HG03095 (cell line): Measurements from ENCODE around the gene MADD.
A peak's percentile ranks its signal among the peaks of the same experiment; 100 is the strongest.

Experiments used
- ATAC-seq: cut with Tn5 transposase; IDR thresholded peaks from one replicate; pipeline ENCODE4 v1.9.1; 2021; ENCODE audit warnings: moderate library complexity; ENCODE audit not compliant: unreplicated experiment

The MADD gene

DNA sequence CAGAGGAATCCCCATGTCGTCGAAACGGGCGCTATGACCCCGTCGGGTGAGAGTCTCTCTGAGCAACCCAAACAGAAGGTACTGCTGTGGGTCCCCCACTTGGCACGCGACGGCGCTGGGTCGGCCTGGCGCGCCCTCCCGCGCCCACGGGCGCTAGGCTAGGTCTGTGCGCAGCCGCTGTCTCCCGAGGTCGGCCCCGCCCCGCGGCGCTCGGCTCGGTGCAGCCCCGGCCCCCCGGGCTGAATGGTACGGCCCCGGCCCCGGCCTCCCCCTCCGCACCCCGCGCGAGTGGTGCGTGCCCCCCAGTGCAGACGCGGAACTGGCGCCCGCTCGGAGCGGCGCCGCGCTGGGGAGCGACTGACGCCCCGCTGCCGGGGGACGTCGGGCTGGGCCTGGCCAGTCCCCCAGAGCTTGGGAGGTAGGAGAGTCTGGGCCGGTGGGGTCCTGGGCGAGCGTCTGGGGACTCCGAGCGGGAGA, at the start of gene MADD:
Gene MADD (plus strand): TSS at position 305 of the 477 bp plus-strand sequence.
- peak; percentile 73 for ATAC-seq

DNA sequence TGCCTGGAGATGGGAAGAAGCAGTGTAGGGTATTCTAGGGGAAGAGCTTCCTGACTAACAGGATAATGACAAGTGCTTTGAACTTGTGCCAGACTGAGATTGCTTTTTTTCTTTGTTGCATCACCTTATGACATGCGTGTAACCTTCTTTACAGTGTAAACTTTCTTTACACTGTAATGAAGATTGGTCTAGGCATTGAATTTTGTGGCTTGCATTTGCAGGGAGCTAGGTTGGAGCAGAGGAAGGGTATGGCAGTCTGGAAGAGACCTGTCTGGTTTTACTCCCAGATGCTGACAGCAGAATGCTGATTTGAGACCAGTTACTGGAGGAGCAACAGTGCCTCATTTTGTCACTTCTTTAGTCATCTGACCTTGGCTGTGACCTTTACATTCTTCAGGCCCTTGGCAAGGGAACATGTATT, 49.5 kb upstream of the MADD start:
- ATAC-seq = no peak

DNA sequence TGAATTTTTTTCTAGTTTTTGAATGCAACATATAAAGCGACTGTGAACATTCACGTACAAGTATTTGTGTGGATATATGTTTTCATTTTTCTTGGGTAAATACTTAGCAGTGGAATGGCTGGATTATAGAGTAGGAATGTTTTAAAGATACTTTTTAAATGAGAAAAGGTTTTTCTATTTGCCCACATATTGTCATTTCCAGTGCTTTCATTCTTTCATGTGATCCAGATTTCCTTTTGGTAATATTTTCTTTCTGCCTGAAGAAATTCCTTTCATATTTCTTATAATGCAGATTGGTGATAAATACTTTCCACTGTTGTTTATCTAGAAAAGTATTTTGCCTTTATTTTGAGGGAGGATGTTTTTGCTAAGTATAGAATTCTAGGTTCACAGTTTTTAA, 47.2 kb upstream of the MADD start:
- no peak for ATAC-seq

DNA sequence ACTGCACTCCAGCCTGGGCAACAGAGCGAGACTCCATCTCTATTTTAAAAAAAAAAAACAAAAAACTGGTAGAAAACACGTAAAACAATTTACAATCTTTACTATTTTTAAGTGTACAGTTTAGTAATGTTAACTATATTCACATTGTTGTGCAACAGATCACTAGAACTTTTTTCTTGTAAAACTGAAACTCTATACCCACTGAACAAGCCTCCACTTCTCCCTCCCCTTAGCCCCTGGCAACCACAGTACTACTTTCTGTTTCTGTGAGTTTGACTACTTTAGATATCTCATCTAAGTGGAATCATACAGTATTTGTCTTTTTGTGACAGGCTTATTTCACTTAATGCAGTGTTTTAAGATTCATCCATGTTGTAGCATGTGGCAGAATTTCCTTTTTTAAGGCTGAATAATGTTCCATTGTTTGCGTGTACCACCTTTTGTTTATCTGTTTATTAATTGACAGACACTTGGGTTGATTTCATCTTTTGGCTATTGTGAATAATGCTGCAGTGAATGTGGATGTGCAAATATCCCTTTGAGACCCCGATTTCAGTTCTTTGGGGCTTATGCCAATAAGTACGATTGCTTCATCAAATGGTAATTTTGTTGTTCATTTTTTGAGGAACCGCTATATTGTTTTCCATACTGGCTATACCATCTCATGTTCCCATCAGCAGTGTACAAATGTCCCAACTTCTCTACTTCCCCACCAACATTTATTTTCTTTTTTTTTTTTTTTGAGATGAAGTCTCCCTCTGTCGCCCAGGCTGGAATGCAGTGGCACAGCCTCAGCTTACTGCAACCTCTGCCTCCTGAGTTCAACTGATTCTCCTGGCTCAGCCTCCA, 44.2 kb upstream of the MADD start:
- peak; percentile 55 for ATAC-seq

DNA sequence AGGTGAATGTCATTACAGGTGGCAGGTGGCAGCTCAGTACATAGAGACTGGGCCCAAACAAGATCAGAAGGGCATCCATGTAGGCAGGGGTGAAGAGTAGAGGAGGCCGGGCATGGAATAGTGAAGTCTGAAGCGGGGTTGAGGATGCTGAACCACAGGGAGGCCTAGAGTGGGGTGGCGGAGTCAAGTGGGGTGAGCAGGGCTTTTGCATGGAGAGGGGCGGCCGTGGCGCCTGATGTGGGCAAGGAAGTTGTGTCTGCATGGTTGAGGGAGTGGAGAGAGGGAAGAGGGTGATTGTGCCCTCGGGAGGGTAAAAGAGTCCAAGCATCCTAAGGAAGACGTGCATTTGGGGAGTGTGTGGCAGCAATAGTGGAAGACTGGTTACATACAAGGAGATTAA, 40.8 kb upstream of the MADD start:
- ATAC-seq = no peak

DNA sequence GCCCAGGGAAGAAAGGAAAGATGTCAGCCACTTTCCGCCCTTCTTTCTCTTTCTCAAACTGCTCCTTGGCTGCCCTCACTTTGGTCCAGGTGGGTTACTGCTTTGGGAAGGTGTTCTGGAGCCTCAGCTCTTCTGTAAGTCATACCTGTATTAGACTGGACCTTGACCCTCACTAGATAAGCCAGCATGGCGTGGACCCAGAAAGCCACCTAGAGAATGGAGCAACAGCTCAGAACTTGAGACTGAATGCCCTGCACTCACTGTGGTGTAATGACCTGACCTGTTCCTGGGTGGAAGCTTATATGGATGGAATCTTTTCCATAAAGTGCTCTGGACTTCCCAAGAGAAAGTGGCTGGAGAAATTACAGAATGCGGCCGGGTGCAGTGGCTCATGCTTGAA, 36.9 kb upstream of the MADD start:
- ATAC-seq = no peak

DNA sequence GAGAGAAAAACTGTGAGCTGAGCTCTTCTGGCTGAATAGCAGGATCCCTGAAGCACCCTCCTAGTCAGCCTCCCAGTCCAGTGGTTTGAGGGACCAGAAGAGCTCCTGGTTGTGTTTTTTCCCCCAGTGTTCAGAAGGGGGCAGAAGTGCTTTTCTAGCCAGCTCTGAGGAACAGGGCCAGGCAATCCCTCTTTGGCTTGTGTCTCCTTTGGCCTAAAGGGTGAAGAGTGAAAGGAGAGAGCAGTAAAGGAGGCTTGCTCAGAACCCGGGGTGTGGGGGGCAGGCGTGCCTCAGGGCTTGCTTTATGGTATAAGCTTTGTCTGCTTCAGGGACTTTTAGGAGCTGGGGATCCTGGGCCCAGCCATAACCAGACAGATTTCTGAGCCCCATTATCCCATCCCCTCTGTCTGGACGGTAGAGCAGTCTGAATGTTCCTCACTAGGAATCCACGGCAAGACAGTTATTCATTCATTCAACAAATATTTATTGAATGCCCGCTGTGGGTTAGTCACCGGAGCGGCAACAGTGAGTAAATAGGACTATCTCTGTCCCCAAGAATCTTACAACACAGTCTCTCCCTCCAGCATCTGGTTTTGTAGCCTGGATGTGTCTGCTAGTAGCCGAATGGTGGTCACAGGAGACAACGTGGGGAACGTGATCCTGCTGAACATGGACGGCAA, 35.8 kb upstream of the MADD start:
- ATAC-seq = no peak

DNA sequence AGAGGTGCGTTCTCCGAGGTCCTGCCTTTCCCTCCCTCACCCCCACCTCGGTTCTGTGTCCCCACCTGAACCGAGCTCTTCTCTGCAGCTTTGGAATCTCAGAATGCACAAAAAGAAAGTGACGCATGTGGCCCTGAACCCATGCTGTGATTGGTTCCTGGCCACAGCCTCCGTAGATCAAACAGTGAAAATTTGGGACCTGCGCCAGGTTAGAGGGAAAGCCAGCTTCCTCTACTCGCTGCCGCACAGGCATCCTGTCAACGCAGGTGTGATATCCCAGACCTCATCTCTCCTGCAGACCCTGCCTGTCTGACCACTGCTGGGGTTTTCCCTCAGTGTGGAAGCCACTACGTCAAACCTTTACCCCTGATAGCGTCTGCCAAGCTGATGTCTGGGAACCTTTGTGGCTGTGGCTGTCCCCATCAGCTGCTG, 35.2 kb upstream of the MADD start:
- no peak for ATAC-seq

DNA sequence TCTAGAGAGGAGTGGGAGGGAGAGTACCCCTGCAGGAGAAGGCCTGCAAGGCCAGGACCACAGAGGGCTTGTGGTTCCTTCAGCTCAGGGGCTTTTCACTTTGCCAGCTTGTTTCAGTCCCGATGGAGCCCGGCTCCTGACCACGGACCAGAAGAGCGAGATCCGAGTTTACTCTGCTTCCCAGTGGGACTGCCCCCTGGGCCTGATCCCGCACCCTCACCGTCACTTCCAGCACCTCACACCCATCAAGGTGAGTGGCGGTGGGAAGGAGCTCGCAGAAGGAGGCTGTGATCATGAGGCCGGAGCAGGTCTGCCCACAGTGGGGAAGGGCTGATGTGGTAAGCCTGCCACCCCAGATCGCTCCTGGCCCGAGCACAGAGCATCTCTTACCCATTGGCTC, 34.8 kb upstream of the MADD start:
- ATAC-seq = no peak

DNA sequence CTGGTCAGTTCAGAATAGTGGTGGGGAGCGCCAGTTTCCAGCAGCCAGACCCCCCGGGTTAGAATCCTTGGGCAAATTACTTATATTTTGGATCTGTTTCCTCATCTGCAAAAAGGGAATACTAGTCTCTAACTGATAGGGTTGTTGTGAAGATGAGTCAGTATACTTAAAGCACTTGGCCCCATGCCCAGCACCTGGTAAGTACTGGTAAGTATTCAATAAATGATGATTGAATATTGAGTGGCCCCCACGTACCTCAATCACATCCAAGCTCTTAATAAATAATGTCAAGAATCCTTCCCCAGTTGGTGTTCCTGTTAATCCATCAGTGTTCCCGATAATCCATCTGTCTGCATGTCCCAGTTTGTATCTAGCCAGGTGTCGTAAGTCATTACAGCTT, 33.5 kb upstream of the MADD start:
- ATAC-seq = no peak

DNA sequence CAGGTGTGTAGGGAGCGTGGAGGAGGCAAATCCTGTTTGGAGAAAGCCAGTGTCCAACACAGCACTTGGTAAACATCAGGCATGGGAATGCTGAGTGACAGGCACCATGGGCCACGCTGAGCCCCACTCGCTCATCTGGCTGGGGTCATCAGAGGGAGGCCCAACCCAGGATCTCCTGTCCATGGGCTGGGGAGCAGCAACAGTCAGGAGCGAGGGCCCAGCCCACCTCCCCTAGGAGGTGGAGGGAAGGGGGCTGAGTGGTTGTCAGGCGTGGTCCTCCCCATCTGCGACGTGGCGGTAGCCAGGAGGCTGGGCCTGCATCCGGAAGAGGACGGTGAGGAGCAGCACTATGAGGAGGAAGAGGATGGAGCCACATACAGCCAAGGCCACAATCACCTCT, 30.1 kb upstream of the MADD start:
- no peak for ATAC-seq

DNA sequence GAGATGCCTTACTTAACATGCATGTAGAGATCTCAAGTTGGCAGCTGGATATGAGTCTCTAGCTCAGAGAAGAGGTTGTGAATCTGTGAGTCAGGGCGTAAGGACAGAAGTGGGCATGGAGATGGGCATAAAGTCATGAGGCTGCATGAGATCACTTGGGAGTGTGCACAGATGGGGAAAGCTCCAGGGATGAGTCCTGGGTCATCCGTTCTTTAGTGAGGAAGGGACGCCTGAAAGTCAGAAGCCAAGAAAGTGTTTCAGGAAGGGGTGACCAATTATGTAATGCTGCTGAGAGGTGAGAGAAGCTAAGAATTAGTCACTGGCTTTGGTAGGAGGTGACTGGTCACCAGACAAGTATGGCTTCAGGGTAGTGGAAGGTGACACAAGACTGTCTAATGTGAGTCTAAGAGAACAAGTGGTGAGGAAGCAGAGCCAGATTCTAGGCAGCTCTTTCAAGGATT, 28.1 kb upstream of the MADD start:
- no peak for ATAC-seq

DNA sequence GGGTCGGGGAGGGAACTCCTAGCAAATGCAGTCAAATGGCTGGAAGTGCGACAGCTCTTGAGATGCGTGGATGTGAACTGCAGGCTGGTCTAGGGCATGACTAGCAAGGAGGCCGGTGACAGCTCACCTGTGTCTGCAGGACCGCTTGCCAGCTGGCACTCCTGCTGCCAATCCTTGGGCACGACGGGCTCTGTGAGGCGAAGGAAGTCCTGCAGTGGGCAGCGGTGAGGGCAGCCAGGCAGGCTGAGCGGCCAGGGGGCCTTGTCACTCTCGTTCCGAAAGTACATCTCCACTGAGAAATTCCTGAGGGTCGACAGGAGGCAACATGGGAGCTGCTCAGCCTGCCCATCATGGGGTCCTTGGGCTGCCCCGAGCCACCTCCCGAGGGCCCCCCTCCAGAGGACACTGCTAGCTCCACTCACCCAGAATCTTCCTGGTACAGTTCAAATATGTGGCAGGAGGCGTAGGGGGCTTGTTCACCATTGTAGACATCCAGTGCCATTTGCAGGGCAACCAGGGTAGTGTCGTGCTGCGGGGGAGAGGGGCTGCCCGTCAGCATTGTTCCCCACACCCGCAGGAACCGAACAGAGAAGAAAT, 27.2 kb upstream of the MADD start:
- ATAC-seq = no peak

DNA sequence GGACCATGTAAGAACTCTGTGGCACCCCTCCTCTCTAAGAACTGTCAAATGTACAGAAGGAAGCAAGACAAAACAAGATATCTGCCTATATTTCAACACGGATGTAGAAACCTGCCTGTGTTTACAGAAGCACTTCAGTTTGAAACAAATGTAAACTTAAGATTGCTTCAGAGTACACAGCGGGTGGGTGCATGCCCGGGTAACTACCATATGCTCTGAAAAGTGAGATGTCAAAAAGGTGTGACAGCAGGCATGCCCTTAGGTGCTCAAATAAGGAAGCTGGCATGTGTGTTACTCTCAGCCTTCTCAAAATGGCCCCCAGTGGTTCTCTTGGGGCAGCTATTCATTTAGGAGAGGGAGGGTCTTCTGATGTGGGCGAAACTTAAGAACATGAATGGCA, 26.5 kb upstream of the MADD start:
- no peak for ATAC-seq

DNA sequence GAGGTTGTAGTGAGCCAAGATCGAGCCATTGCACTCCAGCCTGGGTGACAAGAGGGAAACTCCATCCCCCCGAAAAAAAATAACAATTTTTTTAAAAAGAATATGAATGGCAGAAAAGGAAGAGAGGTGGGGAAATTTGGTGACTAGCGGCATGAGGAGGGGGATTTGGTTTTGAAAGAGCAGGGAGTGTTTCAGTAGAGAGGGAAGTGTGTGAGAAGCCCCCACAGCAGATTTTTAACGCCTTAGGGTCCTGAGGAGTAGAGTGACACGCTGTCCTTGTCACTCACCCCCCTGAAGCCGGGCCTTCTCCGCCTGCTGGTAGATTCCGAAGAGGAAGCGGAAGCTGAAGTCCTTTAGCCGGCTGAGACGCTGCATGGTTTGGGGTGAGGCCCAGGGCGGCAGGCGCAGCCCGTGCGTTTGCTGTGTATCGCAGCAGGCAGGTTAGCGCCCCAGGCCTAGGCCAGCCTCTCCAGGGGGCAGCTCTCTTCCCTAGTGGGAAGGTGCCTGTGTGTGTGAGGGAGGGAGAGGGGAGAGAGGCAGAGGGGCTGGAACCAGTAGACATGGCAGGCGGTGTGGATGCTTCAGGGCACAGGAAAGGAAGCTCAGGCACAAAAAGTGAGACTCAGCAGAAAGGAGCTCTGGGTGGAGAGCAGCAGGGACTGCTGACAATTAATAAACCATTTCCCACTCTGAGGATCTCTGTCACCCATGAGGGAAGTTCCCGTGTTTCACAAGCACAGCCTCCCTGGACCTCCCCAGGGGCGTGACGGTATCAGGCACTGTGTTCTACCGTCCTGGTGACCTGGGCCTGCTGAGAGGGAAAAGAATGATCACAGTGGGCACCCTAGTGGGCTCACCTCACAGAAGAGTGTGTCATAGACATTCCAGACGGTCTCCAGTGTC, 25.2 kb upstream of the MADD start:
- ATAC-seq = no peak

DNA sequence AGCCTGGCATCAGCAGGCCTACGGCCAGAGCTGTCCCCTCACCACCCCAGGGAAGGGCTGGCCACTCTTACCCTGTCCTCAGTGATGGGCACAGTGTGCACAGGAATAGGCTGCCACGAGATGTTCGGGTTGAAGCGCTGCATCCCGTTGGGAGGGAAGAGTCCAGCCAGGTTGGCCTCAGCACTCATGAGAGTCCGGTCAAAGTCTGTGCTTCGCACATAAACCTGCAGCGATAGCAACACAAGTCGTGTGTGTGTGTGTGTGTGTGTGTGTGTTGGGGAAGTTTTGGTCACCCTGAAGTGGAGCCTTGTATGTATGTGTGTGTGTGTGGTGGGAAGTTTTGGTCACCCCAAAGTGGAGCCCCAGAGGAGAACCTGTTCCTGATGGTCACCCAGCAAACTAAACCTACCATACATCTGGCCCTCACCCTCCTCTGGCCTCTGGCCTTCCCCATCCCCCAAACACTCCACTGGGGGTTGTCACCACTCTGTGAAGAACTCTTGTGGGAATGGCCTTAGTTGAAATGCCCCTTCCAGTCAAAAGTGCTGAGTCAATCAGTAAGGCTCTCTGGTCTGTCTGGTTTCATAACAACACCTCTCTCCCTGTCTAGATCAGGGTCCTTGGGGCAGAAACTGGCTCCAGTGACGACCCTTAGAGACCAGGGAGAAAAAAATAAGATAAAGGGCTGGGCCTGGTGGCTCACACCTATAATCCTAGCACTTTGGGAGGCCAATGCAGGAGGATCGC, 24.1 kb upstream of the MADD start:
- no peak for ATAC-seq

DNA sequence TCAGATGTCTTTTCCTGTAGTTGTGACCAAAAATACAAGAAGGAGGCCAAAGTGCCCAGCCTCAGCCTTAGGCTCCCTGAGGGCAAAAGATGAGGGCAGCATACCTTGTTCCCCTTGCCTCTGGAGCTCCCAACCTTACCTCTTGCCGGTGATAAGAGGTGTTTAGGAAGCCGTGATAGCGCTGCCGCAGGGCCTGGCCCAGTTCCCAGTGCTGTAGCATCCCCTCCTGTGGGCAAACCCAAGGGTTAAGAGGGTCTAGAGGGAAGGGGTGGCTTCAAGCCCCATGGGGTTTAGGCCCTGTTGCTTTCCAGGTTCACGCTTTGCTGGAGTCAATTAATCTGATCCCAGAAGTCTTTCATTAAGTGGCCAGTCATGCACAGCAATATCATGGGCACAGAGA, 22.4 kb upstream of the MADD start:
- no peak for ATAC-seq

DNA sequence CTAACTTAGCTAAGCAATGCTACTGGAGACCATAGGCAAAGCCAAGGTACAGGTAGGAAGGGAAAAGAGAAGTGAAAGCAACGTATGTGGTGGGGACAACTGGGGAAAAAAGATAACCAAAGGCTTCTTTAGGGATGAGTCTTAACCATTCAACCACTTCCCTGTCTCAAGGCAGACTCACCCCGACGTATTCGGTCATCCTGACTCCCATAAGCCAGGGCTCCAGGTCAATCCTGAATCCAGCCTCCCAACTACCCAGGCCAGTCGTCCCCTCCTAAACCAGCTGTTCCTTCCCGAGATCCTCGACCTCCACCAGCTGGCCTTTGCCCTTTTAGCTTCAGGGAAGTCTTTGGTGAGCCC, 21.6 kb upstream of the MADD start:
- ATAC-seq = peak; percentile 22

DNA sequence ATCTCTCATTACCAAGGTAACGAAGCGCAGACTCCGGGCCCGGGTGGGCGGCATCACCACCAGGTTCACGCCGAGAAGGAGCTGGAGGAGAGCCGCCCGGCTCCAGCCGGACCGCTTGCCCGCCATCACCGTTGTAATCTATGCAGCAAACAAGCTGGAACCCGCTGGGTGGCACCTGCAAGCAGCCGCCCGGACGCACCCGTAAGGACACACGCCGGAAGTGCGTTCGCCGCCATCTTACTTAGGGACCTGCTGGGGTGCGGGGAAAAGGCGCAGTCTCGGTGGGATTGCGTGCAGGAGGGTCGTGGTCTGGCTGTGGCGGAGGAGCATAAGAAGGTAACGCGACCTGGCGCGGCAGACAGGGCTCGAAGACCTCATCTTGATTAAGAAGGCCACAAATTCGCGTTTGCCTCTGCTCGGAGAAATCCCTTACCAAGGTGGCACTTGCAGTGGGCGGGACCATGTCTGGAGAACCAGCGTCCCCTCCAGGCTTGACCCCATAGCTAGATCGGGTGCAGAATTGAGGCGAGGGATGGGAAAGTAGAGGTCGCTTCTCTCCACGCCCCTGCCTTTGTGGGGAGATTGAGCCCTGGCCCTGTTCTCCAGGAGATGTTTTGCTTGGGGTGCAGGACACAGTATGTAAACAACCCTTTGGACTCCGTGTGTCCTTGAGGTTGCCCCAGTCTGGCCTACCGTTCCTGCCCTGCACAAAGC, 21.1 kb upstream of the MADD start, which contains the start of gene ACP2:
Gene ACP2 (minus strand): TSS at position 151 of the 714 bp plus-strand sequence. CDS start 25 bp downstream, at position 126.
- ATAC-seq = peak; percentile 88
